Hypothalamus (tissue), 51 donors: Measurements from ENCODE around the gene HNRNPA2B1.

Experiments
- DNase-seq, 51 donors: peaks; one replicate each; lab custom pipeline; 2025; lab: John Stamatoyannopoulos, UW

Gene HNRNPA2B1

GRCh38 chr7:26200444-26201246, at the start of gene HNRNPA2B1:
Gene HNRNPA2B1, minus strand, starts transcription at chr7:26200746. Its CDS starts 169 bp downstream, at chr7:26200577.
- DNase-seq, result peak; percentile 84 to 98 (median 95)

GRCh38 chr7:26250239-26250638, 49.7 kb upstream of the HNRNPA2B1 start:
- DNase-seq, result no peak

- no peak for DNase-seq
Measured at GRCh38 chr7:26245150-26245549, 44.6 kb upstream of the HNRNPA2B1 start.

- DNase-seq, result no peak
Measured at GRCh38 chr7:26238032-26238431, 37.5 kb upstream of the HNRNPA2B1 start.

- peak in 1 of 51 donors; percentile 6 for DNase-seq
Measured at GRCh38 chr7:26237035-26237807, 36.7 kb upstream of the HNRNPA2B1 start.

GRCh38 chr7:26233902-26234511, 33.5 kb upstream of the HNRNPA2B1 start:
- DNase-seq, result no peak

- DNase-seq, result no peak
Measured at GRCh38 chr7:26227987-26228386, 27.4 kb upstream of the HNRNPA2B1 start.

- no peak for DNase-seq
Measured at GRCh38 chr7:26224359-26224758, 23.8 kb upstream of the HNRNPA2B1 start.

- DNase-seq, result no peak
Measured at GRCh38 chr7:26216049-26216448, 15.5 kb upstream of the HNRNPA2B1 start.

- no peak for DNase-seq
Measured at GRCh38 chr7:26213807-26214515, 13.4 kb upstream of the HNRNPA2B1 start.

- no peak for DNase-seq
Measured at GRCh38 chr7:26212921-26213718, 12.6 kb upstream of the HNRNPA2B1 start.

- no peak for DNase-seq
Measured at GRCh38 chr7:26208040-26208439, 7.5 kb upstream of the HNRNPA2B1 start.

- DNase-seq, result no peak
Measured at GRCh38 chr7:26203016-26203415, 2.5 kb upstream of the HNRNPA2B1 start.

GRCh38 chr7:26202019-26202990, 1.8 kb upstream of the HNRNPA2B1 start:
- DNase-seq, result peak in 47 of 51 donors; percentile 11 to 85 (median 53)

- peak; percentile 55 to 96 (median 85) for DNase-seq
Measured at GRCh38 chr7:26201247-26202018, 887 bp upstream of the HNRNPA2B1 start, which contains the start of gene CBX3. Gene CBX3, plus strand, starts transcription at chr7:26201745. Its CDS starts 1,254 bp downstream, at chr7:26202999.

GRCh38 chr7:26200038-26200443, 505 bp downstream of the HNRNPA2B1 start:
- DNase-seq, result peak in 48 of 51 donors; percentile 32 to 95 (median 64)

GRCh38 chr7:26199301-26200037, 1.1 kb downstream of the HNRNPA2B1 start:
- DNase-seq, result peak in 42 of 51 donors; percentile 10 to 92 (median 48)
